Fibroblast of pulmonary artery (primary cell): Measurements from ENCODE around the gene ZNF865.

Experiments used
- DNase-seq: peaks from one replicate; pipeline ENCODE4 v3.0.0-alpha.2; 2010; ENCODE audit warnings: low read depth
- H3K4me3 ChIP-seq: replicated peaks from 2 replicates; pipeline ENCODE4 v1.5.1; 2011; ENCODE audit warnings: low read depth, mild to moderate bottlenecking, control low read depth, low read length, moderate library complexity
- TF ChIP-seq, protein P1 (sequence below): IDR thresholded peaks from 2 replicates; pipeline ENCODE4 v1.5.1; 2011; ENCODE audit warnings: mild to moderate bottlenecking, control low read depth, low read length, inconsistent platforms; ENCODE audit errors: missing control alignments

The ZNF865 gene

DNA sequence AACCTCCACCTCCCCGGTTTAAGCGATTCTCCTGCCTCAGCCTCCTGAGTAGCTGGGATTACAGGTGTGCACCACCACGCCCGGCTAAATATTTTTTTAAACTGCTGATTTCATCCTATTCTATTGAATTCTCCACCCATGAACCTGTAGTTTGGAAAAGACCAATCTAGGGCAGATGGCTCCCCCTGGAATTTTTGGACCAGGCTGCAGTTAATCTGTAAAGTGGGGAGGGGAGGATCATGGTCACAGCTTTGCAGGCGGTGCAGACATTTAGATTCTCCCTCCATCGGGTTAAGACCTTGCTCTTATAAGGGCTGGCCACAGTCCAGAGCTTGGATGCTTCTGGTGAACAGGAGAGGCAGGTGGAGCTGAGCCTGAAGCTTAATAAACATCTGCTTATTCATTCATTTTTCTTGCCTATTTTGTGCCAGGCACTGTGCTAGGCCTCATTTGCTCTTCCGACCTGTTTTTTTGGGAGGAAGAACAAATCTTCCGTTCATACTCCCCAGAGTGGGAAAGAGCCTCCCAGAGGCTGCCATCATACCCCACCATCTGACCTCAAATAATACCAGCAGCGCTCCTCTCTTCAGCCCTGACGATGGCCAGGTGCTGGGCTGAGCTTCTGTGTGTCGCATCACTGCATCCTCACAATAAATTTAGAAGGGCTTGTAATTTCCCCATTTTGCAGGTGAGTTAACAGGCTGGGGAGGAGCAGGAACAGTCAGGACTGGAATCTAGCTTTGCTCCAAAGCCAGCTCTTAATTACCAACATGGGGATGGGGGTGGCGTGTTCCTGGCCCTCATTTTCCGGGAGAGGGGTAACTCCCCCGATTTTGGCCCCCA lies 41.7 kb downstream of the ZNF865 start:
- H3K4me3 ChIP-seq, result peak overlapping the region; percentile 73
- TF ChIP-seq, protein P1, sequence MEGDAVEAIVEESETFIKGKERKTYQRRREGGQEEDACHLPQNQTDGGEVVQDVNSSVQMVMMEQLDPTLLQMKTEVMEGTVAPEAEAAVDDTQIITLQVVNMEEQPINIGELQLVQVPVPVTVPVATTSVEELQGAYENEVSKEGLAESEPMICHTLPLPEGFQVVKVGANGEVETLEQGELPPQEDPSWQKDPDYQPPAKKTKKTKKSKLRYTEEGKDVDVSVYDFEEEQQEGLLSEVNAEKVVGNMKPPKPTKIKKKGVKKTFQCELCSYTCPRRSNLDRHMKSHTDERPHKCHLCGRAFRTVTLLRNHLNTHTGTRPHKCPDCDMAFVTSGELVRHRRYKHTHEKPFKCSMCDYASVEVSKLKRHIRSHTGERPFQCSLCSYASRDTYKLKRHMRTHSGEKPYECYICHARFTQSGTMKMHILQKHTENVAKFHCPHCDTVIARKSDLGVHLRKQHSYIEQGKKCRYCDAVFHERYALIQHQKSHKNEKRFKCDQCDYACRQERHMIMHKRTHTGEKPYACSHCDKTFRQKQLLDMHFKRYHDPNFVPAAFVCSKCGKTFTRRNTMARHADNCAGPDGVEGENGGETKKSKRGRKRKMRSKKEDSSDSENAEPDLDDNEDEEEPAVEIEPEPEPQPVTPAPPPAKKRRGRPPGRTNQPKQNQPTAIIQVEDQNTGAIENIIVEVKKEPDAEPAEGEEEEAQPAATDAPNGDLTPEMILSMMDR, result no peak
- DNase-seq, result no peak

DNA sequence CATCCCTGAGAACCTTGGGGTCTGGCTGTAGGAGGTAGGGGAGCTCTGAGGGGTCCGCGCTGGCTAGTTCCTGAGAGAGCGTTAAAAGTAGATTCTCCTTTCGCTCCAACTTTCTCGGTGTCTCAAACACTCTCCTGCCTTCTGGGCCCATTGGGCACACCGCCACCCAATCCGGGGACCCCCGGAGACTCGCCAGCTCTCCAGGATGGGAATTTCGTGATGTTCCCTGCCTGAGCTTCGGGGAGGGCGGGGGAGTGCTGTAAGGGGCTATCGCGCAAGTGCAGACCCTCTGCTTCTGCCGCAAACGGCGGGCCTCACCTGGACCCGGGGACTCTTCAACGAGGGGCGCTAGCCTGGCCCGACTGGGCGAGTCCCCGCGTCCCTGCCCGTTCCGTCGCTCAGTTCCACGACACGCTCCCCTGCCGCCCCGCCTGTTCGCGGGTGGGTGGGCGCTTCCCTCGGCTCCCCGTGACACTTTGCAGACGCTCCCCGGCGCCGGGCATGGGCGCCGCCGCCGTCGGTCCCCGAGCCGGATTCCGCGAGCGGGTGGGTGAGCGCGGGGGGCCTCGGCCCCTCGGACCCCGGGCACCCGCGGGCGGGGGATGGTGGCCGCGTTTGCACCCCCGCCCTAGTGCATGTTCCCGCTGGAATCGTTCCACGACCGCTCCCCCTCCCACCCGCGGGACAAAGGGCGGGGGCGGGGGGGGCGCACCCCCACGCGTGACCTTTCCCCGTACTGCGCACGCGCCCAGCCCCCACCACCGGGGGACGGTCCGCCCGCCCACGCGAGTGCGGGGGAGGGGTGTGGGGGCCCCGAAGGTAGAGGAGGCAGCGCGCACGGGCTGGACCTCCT lies 42.5 kb downstream of the ZNF865 start, which contains the start of gene CCDC106:
Gene CCDC106, plus strand, starts transcription at position 481 of the 853 bp plus-strand sequence. CDS start 835 bp downstream, outside the sequence.
- TF ChIP-seq, protein P1, result no peak
- peak; percentile 76 for DNase-seq
- H3K4me3 ChIP-seq, result peak within 1 kb of the TSS; percentile 73

DNA sequence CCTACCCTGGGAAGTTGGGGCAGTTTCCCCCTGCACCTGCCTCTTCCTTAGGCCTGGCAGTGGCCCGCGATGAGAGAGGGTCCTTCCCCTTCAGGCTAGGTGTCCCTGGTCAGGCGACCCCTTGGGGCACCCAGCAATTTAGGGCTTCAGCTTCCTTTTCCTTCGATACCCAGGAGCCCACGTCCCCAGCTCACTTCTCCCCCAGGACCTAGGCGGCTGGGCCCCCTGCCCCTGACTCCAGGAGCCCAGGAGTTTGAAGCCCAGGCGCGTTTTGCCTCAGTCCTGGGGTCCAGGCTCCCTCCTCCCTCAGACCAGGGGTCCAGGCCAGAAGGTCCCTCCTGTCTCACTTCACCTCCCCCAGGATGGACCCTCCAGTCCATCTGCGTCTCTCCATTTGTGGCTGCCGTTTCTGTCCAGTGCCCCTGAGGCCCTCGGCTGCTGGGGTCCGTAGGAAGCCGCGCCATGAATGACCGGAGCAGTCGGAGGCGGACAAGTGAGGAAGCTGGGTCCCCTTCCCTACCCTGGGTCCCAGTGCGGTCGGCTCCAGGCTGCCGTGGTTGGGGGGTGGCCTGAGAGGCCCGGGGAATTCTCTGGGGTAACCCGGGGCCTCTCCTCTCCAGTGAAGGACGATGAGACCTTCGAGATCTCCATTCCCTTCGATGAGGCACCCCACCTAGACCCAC lies 43.3 kb downstream of the ZNF865 start:
- TF ChIP-seq, protein P1, result no peak
- H3K4me3 ChIP-seq, result peak overlapping the region; percentile 73

DNA sequence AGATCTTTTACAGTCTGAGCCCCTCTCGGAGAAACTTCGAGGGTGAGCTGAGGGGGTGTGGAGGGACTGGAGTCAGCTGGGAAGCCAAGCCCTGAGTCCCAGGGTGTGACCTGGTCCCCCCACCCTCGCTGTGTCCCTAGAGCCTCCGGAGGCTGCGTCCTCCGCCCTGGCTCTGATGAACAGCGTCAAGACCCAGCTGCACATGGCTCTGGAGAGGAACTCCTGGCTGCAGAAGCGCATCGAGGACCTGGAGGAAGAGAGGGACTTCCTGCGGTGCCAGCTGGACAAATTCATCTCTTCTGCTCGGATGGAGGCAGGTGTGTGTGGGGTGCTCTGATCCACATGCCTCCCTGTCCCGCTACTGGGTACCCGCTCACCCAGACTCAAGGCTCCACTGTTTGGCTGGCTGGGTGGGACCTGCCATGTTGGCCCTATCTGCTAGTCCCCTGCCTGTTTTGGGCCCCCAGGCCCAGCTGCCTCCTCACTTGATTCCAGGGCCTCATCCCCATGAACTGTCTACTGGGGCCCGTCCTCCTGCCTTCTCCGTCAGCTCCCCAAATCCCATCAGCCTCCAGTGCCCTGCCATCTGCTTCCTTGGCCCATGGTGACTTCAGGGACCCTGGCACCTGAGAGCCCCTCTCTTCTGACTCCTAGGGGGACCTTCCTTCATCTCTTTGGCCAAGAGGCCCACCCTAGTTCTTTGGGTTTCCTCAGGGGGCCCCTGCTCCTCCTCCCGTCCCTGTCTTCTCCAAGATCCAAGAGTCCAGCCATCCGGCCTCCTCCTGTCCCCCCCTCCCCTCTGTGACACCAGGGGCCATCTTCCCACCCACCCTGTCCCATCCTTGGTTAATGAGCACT lies 44.0 kb downstream of the ZNF865 start:
- no peak for DNase-seq
- peak overlapping the region; percentile 12 for H3K4me3 ChIP-seq
- TF ChIP-seq, protein P1, result no peak

More for the DNA sequence above, 43.3 kb downstream of the ZNF865 start:
- DNase-seq, result no peak

DNA sequence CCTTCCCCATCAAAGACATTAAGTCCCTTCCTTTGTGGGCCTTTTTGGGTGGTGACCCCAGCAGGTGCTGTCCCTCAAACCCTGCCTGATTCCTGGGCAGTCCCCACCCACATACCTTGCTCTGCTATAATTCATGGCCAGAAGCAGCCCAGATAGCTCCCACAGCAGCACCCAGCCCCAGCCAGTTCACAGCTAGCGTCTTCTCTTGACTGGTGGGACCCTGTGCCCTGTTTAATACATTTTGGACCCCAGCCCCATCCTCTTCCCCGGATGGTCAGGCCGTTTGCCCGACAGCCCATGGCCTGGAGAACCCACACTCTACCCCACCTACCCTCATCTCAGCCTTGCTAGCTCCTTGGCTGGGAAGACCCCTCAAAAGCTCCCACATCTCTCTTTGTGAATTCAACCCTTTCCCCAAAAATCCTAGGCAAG lies 44.7 kb downstream of the ZNF865 start:
- DNase-seq, result no peak
- no peak overlapping the region for H3K4me3 ChIP-seq
- TF ChIP-seq, protein P1, result no peak
